ENCODE data around the gene EPHB1.
"Not testable (repeated sequence)": the region's sequence is repeated elsewhere in the genome, so short reads cannot be mapped to it uniquely, and the experiment has no call there.

Gene EPHB1

DNA sequence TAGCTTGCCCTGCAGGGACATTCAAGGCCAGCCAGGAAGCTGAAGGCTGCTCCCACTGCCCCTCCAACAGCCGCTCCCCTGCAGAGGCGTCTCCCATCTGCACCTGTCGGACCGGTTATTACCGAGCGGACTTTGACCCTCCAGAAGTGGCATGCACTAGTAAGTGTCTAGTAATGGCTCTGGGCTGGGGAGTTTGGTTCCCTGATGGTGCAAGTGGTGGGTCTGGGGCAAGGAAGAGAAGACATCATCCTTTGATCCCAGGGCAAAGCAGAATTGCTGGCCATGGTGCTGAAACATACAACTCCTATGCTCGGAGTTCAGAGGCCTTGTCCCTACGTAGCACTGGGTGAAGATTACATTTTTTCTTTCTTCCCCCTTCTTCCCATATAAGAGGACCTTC is 311.4 kb downstream of the EPHB1 start:
- peak; percentile 32 for DNase-seq (ENCODE audit: low spot score)
- in situ Hi-C loops (cut with MboI; ENCODE audit: low sequenced_read_pairs, unreplicated experiment) = no loop called here

DNA sequence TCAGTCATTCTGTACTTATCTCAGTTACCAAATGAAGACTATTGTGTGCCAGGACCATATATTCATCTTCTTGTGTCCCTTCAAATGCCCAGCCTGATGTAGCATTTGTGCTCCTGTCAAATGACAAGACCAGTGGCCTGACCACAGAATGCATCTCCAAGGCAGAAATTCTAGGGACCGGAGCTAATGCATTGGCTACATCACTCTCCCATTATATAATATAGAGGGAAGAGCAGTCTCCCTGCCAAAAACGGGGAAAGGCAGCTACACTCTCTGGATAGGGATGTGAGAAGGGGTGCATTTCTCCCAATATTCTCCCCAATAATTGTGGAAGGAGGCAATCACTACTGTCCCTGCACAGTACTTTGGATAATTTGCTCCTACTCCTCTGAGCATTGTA is 312.0 kb downstream of the EPHB1 start:
- in situ Hi-C loops (cut with MboI; ENCODE audit: low sequenced_read_pairs, unreplicated experiment) = no loop called here
- DNase-seq (ENCODE audit: low spot score) = no peak
- TF ChIP-seq, protein P1, sequence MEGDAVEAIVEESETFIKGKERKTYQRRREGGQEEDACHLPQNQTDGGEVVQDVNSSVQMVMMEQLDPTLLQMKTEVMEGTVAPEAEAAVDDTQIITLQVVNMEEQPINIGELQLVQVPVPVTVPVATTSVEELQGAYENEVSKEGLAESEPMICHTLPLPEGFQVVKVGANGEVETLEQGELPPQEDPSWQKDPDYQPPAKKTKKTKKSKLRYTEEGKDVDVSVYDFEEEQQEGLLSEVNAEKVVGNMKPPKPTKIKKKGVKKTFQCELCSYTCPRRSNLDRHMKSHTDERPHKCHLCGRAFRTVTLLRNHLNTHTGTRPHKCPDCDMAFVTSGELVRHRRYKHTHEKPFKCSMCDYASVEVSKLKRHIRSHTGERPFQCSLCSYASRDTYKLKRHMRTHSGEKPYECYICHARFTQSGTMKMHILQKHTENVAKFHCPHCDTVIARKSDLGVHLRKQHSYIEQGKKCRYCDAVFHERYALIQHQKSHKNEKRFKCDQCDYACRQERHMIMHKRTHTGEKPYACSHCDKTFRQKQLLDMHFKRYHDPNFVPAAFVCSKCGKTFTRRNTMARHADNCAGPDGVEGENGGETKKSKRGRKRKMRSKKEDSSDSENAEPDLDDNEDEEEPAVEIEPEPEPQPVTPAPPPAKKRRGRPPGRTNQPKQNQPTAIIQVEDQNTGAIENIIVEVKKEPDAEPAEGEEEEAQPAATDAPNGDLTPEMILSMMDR (IDR thresholded peaks at IDR 0.05; ENCODE audit: borderline replicate concordance, control extremely low read depth, extremely low read depth, insufficient read depth, missing control alignments) = no peak

More for the DNA sequence above, 311.4 kb downstream of the EPHB1 start:
- TF ChIP-seq, protein P1 (IDR thresholded peaks at IDR 0.05; ENCODE audit: borderline replicate concordance, control extremely low read depth, extremely low read depth, insufficient read depth, missing control alignments) = no peak

DNA sequence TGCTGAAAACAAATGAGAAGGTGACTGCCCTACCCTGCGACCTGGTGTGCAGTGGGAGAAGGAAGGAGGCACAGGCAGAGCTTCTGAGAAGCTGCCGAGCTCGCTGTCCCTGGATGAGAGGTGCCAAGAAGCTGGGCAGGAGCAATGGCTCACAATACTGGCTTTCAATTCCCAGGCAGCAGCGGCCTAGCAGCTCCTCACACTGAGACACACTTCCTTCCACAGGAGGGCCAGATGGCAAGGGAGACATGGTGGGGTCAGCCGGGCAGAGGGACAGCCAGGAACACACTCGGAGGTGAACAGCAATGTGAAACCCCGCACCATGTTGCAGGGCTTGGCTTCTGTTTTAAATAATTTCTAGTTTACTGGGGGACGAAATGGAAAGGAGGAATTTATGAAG is 314.6 kb downstream of the EPHB1 start:
- TF ChIP-seq, protein P1 (IDR thresholded peaks at IDR 0.05; ENCODE audit: borderline replicate concordance, control extremely low read depth, extremely low read depth, insufficient read depth, missing control alignments) = no peak

DNA sequence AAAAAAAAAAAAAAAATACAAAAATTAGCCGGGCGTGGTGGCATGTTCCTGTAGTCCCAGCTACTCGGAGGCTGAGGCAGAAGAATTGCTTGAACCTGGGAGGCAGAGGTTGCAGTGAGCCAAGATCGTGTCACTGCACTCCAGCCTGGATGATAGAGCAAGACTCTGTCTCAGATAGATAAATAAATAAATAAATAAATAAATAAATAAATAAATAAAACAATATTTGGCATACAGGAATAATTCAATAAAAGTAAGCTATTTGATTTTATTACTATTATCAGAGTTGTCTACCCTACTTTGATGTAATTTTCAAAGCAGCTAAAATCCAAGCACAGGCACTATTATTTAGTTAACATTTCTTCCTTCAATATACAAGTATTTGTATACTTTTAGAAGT is 319.5 kb downstream of the EPHB1 start:
- in situ Hi-C loops (cut with MboI; ENCODE audit: low sequenced_read_pairs, unreplicated experiment) = not testable (repeated sequence)

More for the DNA sequence above, 314.6 kb downstream of the EPHB1 start:
- in situ Hi-C loops (cut with MboI; ENCODE audit: low sequenced_read_pairs, unreplicated experiment) = no loop called here
- DNase-seq (ENCODE audit: low spot score) = no peak

DNA sequence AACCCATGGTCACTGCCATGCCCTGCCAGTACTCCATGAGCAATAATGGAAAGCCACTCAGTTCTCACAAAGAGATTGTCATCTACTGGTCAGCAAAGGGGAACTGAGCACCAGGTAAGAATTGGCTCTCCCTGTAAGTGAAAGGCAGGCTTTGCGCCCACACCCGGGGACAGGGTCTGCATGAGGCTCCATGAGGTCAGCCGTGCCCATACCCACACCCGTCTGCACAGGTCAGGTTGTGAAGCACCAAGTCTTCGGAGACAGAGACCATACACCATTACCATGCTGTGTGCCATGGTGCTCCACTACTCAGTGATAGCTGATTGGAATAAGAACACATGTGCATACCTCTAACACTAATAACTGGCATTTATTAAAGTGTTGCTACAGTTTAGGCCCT is 322.9 kb downstream of the EPHB1 start:
- in situ Hi-C loops (cut with MboI; ENCODE audit: low sequenced_read_pairs, unreplicated experiment) = no loop called here
- DNase-seq (ENCODE audit: low spot score) = no peak
- TF ChIP-seq, protein P1 (IDR thresholded peaks at IDR 0.05; ENCODE audit: borderline replicate concordance, control extremely low read depth, extremely low read depth, insufficient read depth, missing control alignments) = no peak

More for the DNA sequence above, 319.5 kb downstream of the EPHB1 start:
- not testable (repeated sequence) for DNase-seq (ENCODE audit: low spot score)

DNA sequence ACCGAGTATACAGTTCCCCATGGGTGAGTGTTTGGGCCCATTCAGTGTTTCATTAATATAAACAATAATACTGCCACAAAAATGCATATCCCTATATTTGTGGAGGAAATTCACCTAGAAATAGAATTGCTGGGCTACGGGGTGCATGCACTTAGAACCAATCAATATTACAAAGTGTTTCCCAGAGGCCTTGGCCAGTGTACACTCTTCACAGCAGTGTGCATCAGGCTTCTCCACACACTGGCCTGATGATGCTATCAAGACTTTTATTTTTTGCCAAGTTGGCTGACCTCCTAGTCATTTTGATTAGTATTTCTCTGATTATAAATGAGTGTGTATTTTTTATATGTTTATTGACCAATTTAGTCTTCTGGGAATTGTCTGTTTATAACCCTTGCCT is 323.7 kb downstream of the EPHB1 start:
- TF ChIP-seq, protein P1 (IDR thresholded peaks at IDR 0.05; ENCODE audit: borderline replicate concordance, control extremely low read depth, extremely low read depth, insufficient read depth, missing control alignments) = no peak
- in situ Hi-C loops (cut with MboI; ENCODE audit: low sequenced_read_pairs, unreplicated experiment) = no loop called here
- DNase-seq (ENCODE audit: low spot score) = no peak

DNA sequence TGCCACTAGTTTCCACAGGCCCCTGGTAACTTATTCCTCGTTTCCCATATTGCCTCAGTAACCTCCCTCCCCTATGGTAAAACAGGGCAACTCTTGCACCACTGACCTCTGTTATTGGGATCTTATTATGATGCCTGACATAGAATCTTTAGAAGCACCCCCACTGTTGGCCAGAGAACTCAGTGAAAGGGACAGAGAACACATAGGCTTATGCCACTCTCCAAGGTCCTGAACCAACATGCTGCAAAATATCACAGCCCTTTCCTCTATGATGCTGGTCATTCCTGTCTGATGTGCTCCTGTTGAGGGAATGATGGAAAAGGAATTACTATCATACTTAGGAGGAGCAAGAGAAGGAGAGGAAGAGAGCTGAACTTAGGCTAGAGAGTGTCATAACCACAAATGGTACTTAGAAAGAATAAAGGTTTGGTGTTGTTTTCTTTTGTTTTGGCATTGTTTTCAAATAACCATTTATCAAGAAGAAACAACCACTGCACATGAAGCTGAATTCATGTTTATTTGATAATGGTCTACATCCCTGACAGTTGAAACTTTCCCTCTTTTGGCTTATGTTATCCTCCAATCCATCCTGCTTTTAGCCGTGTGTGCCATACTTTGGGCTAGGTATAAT is 330.2 kb downstream of the EPHB1 start:
- in situ Hi-C loops (cut with MboI; ENCODE audit: low sequenced_read_pairs, unreplicated experiment) = no loop called here

More for the DNA sequence above, 330.2 kb downstream of the EPHB1 start:
- TF ChIP-seq, protein P1 (IDR thresholded peaks at IDR 0.05; ENCODE audit: borderline replicate concordance, control extremely low read depth, extremely low read depth, insufficient read depth, missing control alignments) = no peak
- DNase-seq (ENCODE audit: low spot score) = peak; percentile 40

Data from GM13976 (cell line).